Neuronal stem cell (in vitro differentiated cells): ENCODE measurements around the gene POC1B.
A peak's percentile ranks its signal among the peaks of the same experiment; 100 is the strongest.

ENCODE experiments used
- DNase-seq: peaks from one replicate; pipeline ENCODE4 v3.0.0-alpha.2; 2013; ENCODE audit warnings: low spot score
- H2AFZ ChIP-seq: one replicate; pipeline ENCODE4 v1.6.1; 2013; ENCODE audit warnings: mild to moderate bottlenecking, low read length, inconsistent platforms
- H2AK5ac ChIP-seq: 2 replicates; pipeline ENCODE4 v1.6.1; 2013; ENCODE audit warnings: low read depth, mild to moderate bottlenecking, inconsistent platforms, low read length, moderate library complexity, mixed read lengths
- H2BK120ac ChIP-seq: 2 replicates; pipeline ENCODE4 v1.6.1; 2013; ENCODE audit warnings: low read depth, mild to moderate bottlenecking, inconsistent platforms, low read length, moderate library complexity, mixed read lengths
- H2BK12ac ChIP-seq: one replicate; pipeline ENCODE4 v1.6.1; 2013; ENCODE audit warnings: low read length, inconsistent platforms
- H2BK15ac ChIP-seq: 2 replicates; pipeline ENCODE4 v1.6.1; 2013; ENCODE audit warnings: mild to moderate bottlenecking, low read length, inconsistent platforms, mixed read lengths
- H2BK5ac ChIP-seq: one replicate; pipeline ENCODE4 v1.6.1; 2013; ENCODE audit warnings: inconsistent platforms, mild to moderate bottlenecking, low read length, moderate library complexity
- H3K14ac ChIP-seq: one replicate; pipeline ENCODE4 v1.6.1; 2013; ENCODE audit warnings: low read length, inconsistent platforms
- H3K18ac ChIP-seq: 2 replicates; pipeline ENCODE4 v1.6.1; 2013; ENCODE audit warnings: low read length, inconsistent platforms
- H3K23ac ChIP-seq: 2 replicates; pipeline ENCODE4 v1.6.1; 2013; ENCODE audit warnings: low read depth, mild to moderate bottlenecking, mixed read lengths, low read length, inconsistent platforms; ENCODE audit not compliant: poor library complexity
- H3K27ac ChIP-seq: replicated peaks from 3 replicates; pipeline ENCODE4 v1.5.1; 2013; ENCODE audit warnings: low read length, inconsistent platforms
- H3K27me3 ChIP-seq, 3 experiments: 2 replicates each; pipeline ENCODE4 v1.6.1; 2013; ENCODE audit warnings: low read length in 3 of 3, mild to moderate bottlenecking in 2 of 3, inconsistent platforms in 1 of 3, low read depth in 1 of 3, mixed read lengths in 1 of 3, moderate library complexity in 1 of 3; ENCODE audit not compliant: control insufficient read depth in 3 of 3, insufficient read depth in 3 of 3
- H3K36me3 ChIP-seq, 2 donors: replicated peaks in 1 of 2; 2 replicates each; pipeline ENCODE4 v1.6.1; 2013; ENCODE audit warnings: low read length in 2 of 2; ENCODE audit not compliant: control insufficient read depth in 2 of 2, insufficient read depth in 2 of 2
- H3K4ac ChIP-seq: 2 replicates; pipeline ENCODE4 v1.6.1; 2013; ENCODE audit warnings: inconsistent platforms, mild to moderate bottlenecking, low read length, moderate library complexity
- H3K4me1 ChIP-seq, 2 donors: 1 replicate in 1 of 2; 2 replicates in 1 of 2; pipeline ENCODE4 v1.6.1; 2013; ENCODE audit warnings: low read length in 2 of 2, low read depth in 1 of 2; ENCODE audit not compliant: control insufficient read depth in 2 of 2, insufficient read depth in 1 of 2
- H3K4me2 ChIP-seq: one replicate; pipeline ENCODE4 v1.6.1; 2013; ENCODE audit warnings: mild to moderate bottlenecking, low read length, inconsistent platforms; ENCODE audit not compliant: insufficient read depth, poor library complexity, severe bottlenecking
- H3K4me3 ChIP-seq, 2 donors: 2 replicates each; pipeline ENCODE4 v1.5.1; 2013; ENCODE audit warnings: low read length in 2 of 2, mild to moderate bottlenecking in 2 of 2, inconsistent platforms in 1 of 2, moderate library complexity in 1 of 2
- H3K79me1 ChIP-seq: one replicate; pipeline ENCODE4 v1.6.1; 2013; ENCODE audit warnings: low read depth, mild to moderate bottlenecking, inconsistent platforms, low read length, moderate library complexity
- H3K9ac ChIP-seq: one replicate; pipeline ENCODE4 v1.6.1; 2013; ENCODE audit warnings: mild to moderate bottlenecking, low read depth, low read length, inconsistent platforms; ENCODE audit not compliant: poor library complexity
- H3K9me3 ChIP-seq, 2 donors: replicated peaks in 1 of 2; 2 replicates each; pipeline versions ENCODE3 to v1.6.1; 2013; ENCODE audit warnings: low read length in 2 of 2, mild to moderate bottlenecking in 2 of 2, inconsistent platforms in 1 of 2, low read depth in 1 of 2, mixed read lengths in 1 of 2, moderate library complexity in 1 of 2; ENCODE audit not compliant: control insufficient read depth in 2 of 2, insufficient read depth in 1 of 2
- H4K8ac ChIP-seq: one replicate; pipeline ENCODE4 v1.6.1; 2013; ENCODE audit warnings: low read depth, mild to moderate bottlenecking, inconsistent platforms, low read length, moderate library complexity
- H4K91ac ChIP-seq: one replicate; pipeline ENCODE4 v1.6.1; 2013; ENCODE audit warnings: low read length, low read depth, mild to moderate bottlenecking, inconsistent platforms; ENCODE audit not compliant: poor library complexity
- WGBS, 2 donors: extraction: QIAGEN DNeasy Blood & Tissue Kit; methylation state at CpG; one replicate each; pipeline ENCODE4 v1.1.7; 2013; ENCODE audit warnings: missing lambda C conversion rate in 2 of 2, mixed read lengths in 1 of 2; ENCODE audit not compliant: insufficient read length in 2 of 2, insufficient replicate concordance in 1 of 2; ENCODE audit errors: extremely low coverage in 2 of 2; 5-methylcytosine and 5-hydroxymethylcytosine counted together

POC1B gene

GRCh38 chr12:89544681-89545184 lies 18.9 kb upstream of the POC1B start:
- H4K8ac ChIP-seq: no peak overlapping the region
- H3K79me1 ChIP-seq: no peaks in the 10 kb centered on the region
- H3K14ac ChIP-seq: no peak overlapping the region
- no peaks in the 10 kb centered on the region for H3K27me3 ChIP-seq
- H3K4me2 ChIP-seq: no peak overlapping the region
- H3K4me1 ChIP-seq: peaks cover 4 to 8% of the 10 kb centered on the region in 2 donors
- no peaks in the 10 kb centered on the region for H3K36me3 ChIP-seq
- no CpG with 5 or more reads among the region's 6 CpGs for WGBS, 2 donors
- peak; percentile 60 for DNase-seq
- no peak overlapping the region for H4K91ac ChIP-seq
- H2BK12ac ChIP-seq: no peak overlapping the region
- H3K27ac ChIP-seq: peak overlapping the region; percentile 9
- H3K9ac ChIP-seq: no peak overlapping the region
- no peak overlapping the region for H3K4me3 ChIP-seq
- H3K23ac ChIP-seq: no peak overlapping the region
- no peak overlapping the region for H3K18ac ChIP-seq
- no peaks in the 10 kb centered on the region for H3K9me3 ChIP-seq
- no peak overlapping the region for H2BK15ac ChIP-seq
- no peak overlapping the region for H2BK120ac ChIP-seq
- peak overlapping the region; percentile 67 for H2AFZ ChIP-seq
- no peak overlapping the region for H2AK5ac ChIP-seq
- H3K4ac ChIP-seq: no peak overlapping the region
- no peak overlapping the region for H2BK5ac ChIP-seq

DNA sequence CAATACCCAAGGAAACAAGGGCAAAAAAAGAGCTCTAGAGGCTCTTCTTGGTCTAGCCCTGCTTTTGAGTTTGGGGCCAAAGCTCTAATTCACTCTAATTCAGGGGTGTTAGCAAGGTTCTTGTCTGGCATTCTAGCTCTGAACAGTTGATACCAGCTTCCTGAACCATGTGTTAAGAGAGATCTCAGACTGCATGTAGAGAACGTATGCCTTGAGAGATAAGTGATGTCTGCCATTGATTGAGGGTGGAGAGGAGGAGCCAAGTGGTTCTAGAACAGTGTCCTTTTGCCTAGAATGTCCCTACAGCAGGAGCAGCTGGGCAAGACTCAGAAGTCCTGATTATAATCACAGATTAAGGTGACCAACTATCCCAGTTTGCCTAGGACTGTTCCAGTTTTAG lies 18.2 kb upstream of the POC1B start:
- Histone ChIP-seq H3K4me3 (no peak overlapping the region), H3K4ac (no peak overlapping the region), H2BK5ac (no peak overlapping the region), H3K27me3 (no peaks in the 10 kb centered on the region), H3K14ac (no peak overlapping the region), H3K4me2 (no peak overlapping the region), H3K79me1 (no peaks in the 10 kb centered on the region), H3K9ac (no peak overlapping the region), H2BK15ac (no peak overlapping the region), H3K23ac (no peak overlapping the region), H4K8ac (no peak overlapping the region), H4K91ac (no peak overlapping the region), H3K36me3 (no peaks in the 10 kb centered on the region), H2BK12ac (no peak overlapping the region), H2AFZ (no peak overlapping the region), H2BK120ac (no peak overlapping the region), H2AK5ac (no peak overlapping the region), H3K18ac (no peak overlapping the region), H3K27ac (no peak overlapping the region), H3K9me3 (no peaks in the 10 kb centered on the region), H3K4me1 (peaks cover 4 to 8% of the 10 kb centered on the region in 2 donors)
- no CpG with 5 or more reads among the region's 1 CpG for WGBS, 2 donors
- no peak for DNase-seq

GRCh38 chr12:89542912-89543592 lies 17.2 kb upstream of the POC1B start:
- H4K8ac ChIP-seq: no peak overlapping the region
- peak; percentile 77 for DNase-seq
- H2BK5ac ChIP-seq: no peak overlapping the region
- H2AK5ac ChIP-seq: no peak overlapping the region
- H3K36me3 ChIP-seq: no peaks in the 10 kb centered on the region
- H2AFZ ChIP-seq: peak overlapping the region; percentile 3
- no peak overlapping the region for H3K14ac ChIP-seq
- no peak overlapping the region for H3K27ac ChIP-seq
- H3K18ac ChIP-seq: no peak overlapping the region
- WGBS, 2 donors: no CpG with 5 or more reads among the region's 6 CpGs
- no peak overlapping the region for H4K91ac ChIP-seq
- H3K23ac ChIP-seq: no peak overlapping the region
- peaks cover 4 to 8% of the 10 kb centered on the region in 2 donors for H3K4me1 ChIP-seq
- no peak overlapping the region for H3K4me2 ChIP-seq
- H3K4ac ChIP-seq: no peak overlapping the region
- no peak overlapping the region for H3K9ac ChIP-seq
- H3K79me1 ChIP-seq: no peaks in the 10 kb centered on the region
- no peak overlapping the region for H2BK120ac ChIP-seq
- H2BK15ac ChIP-seq: no peak overlapping the region
- no peaks in the 10 kb centered on the region for H3K9me3 ChIP-seq
- H3K27me3 ChIP-seq: no peaks in the 10 kb centered on the region
- no peak overlapping the region for H3K4me3 ChIP-seq
- H2BK12ac ChIP-seq: no peak overlapping the region

DNA sequence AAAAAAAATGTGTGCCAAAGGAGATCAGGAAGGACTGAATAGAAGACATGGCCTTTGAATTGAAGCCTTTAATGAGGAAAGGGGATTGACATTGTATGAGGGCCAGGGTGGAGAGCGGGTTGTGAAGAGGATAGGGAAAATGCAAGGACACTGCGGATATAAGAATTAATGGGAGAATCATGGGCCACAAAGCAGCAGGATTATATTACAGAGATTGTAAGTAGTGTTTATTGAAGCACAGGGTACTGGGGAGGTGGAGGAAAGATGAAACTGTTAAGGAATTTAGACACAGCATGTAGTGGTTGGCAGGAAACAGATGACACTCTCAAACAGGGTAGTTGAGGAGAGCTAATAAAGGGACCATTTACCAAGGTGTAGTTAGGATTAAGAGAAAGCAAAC lies 16.4 kb upstream of the POC1B start:
- WGBS, 2 donors: no CpG with 5 or more reads among the region's 2 CpGs

More for the DNA sequence above, 16.4 kb upstream of the POC1B start:
- Histone ChIP-seq H3K9ac (no peak overlapping the region), H3K4me2 (no peak overlapping the region), H3K36me3 (no peaks in the 10 kb centered on the region), H3K27ac (no peak overlapping the region), H3K9me3 (no peaks in the 10 kb centered on the region), H2AFZ (no peak overlapping the region), H3K4me1 (peaks cover 4 to 8% of the 10 kb centered on the region in 2 donors), H4K91ac (no peak overlapping the region), H2BK15ac (no peak overlapping the region), H3K23ac (no peak overlapping the region), H2AK5ac (no peak overlapping the region), H3K14ac (no peak overlapping the region), H3K4ac (no peak overlapping the region), H4K8ac (no peak overlapping the region), H3K4me3 (no peak overlapping the region), H2BK5ac (no peak overlapping the region), H3K18ac (no peak overlapping the region), H3K27me3 (no peaks in the 10 kb centered on the region), H2BK120ac (no peak overlapping the region), H3K79me1 (no peaks in the 10 kb centered on the region), H2BK12ac (no peak overlapping the region)
- no peak for DNase-seq
